ENCODE measurements around the gene DIPK1C. TPM values are rescaled to one million over a fixed set of nuclear protein-coding genes. Genes with fewer than 3 reads are reported as not detected.

The DIPK1C gene
- not detected in 2 replicates for total RNA-seq (2014; rRNA removed; shearing (Covaris generic))
- polyA plus RNA-seq (2016; fragmentation: Nextera tagmentation; extraction: Ambion mirVana): not detected in 2 replicates

- H3K9ac ChIP-seq: no peak within 1 kb of the TSS
- H3K9me3 ChIP-seq (ENCODE audit: low read depth): no peaks in the 10 kb centered on the region
- H3F3A ChIP-seq (ENCODE audit: insufficient read depth): no peaks in the 10 kb centered on the region
- no peak within 1 kb of the TSS for H2AFZ ChIP-seq
- H4K20me1 ChIP-seq (ENCODE audit: insufficient read depth): no peaks in the 10 kb centered on the region
- peak; percentile 24 for DNase-seq
- no peaks in the 10 kb centered on the region for H3K36me3 ChIP-seq (ENCODE audit: low read depth)
- no peak within 1 kb of the TSS for H3K4me2 ChIP-seq (ENCODE audit: unreplicated experiment)
- in situ Hi-C loops (cut with MboI): no loop called here
- H3K9me2 ChIP-seq (ENCODE audit: insufficient read depth): no peaks in the 10 kb centered on the region
- WGBS, 2 experiments (ENCODE audit: low coverage in 1 of 2, low lambda C conversion rate in 2 of 2, missing lambda C conversion rate in 2 of 2): 4% methylated on average over 5 to 44 of the region's 76 CpGs
- no peaks in the 10 kb centered on the region for H3K4me1 ChIP-seq (ENCODE audit: insufficient read depth)
- H3K79me2 ChIP-seq (ENCODE audit: insufficient read depth): no peaks in the 10 kb centered on the region
- TF ChIP-seq EZH2phosphoT487 (IDR thresholded peaks at IDR 0.05; ENCODE audit: insufficient read depth, low read depth): no peak
- peak; percentile 53 for TF ChIP-seq EZH2 (IDR thresholded peaks at IDR 0.05; ENCODE audit: insufficient read depth, poor library complexity, severe bottlenecking)
- no peak within 1 kb of the TSS for H3K4me3 ChIP-seq
- no peak within 1 kb of the TSS for H3K27ac ChIP-seq
- peaks cover 52% of the 10 kb centered on the region for H3K27me3 ChIP-seq (replicated peaks; ENCODE audit: insufficient read depth)
These were observed at the start of gene DIPK1C for GRCh38 chr18:74457043-74457724. DIPK1C (minus strand) TSS chr18:74457308; CDS start chr18:74457259, 49 bp downstream.

DNA sequence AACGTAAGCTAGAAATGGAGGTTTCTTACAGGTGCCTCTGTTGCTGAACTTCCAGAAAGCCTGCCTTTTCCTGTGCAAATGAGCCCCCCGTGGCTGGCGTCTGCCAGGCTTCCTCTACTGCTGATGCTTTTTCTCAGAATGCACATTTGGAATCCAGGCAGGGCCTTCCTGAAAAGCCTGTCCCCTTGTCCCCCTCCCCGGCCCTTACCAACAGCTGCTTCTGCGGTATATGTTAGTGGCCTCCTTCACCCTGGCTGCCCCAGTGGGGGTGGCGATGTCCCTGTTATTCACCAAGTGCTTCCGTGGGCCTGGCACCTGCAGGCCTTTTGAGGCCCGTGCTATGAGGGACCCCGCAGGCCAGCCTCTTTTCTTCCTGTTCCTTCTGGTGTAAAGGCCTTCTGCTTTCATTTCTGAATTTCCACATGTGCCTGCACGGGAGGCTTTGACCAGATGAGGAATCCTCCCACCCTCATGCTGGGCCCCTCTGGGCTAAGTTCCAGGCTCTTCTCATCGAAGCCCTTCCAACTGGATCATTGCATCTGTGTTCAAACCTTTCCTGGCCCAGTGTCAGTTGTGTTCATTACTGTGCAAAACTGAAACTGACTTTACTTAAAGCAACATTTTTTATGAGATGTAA lies 49.5 kb upstream of the DIPK1C start:
- no peaks in the 10 kb centered on the region for H3K27me3 ChIP-seq (replicated peaks; ENCODE audit: insufficient read depth)
- 68 to 70% methylated on average over 11 of the region's 11 CpGs for WGBS, 2 experiments (ENCODE audit: low coverage in 1 of 2, low lambda C conversion rate in 2 of 2, missing lambda C conversion rate in 2 of 2)
- DNase-seq: no peak
- in situ Hi-C loops (cut with MboI): no loop called here
- H2AFZ ChIP-seq: no peak overlapping the region
- no peak overlapping the region for H3K27ac ChIP-seq
- H4K20me1 ChIP-seq (ENCODE audit: insufficient read depth): no peaks in the 10 kb centered on the region
- no peak overlapping the region for H3K4me2 ChIP-seq (ENCODE audit: unreplicated experiment)
- no peaks in the 10 kb centered on the region for H3K4me1 ChIP-seq (ENCODE audit: insufficient read depth)
- H3K4me3 ChIP-seq: no peak overlapping the region
- H3K36me3 ChIP-seq (ENCODE audit: low read depth): peaks cover 9% of the 10 kb centered on the region
- no peaks in the 10 kb centered on the region for H3K9me2 ChIP-seq (ENCODE audit: insufficient read depth)
- H3K79me2 ChIP-seq (ENCODE audit: insufficient read depth): no peaks in the 10 kb centered on the region; the same call in 1 of the 2 replicates
- no peaks in the 10 kb centered on the region for H3K9me3 ChIP-seq (ENCODE audit: low read depth)
- no peak for TF ChIP-seq EZH2phosphoT487 (IDR thresholded peaks at IDR 0.05; ENCODE audit: insufficient read depth, low read depth)
- TF ChIP-seq EZH2 (IDR thresholded peaks at IDR 0.05; ENCODE audit: insufficient read depth, poor library complexity, severe bottlenecking): no peak
- H3F3A ChIP-seq (ENCODE audit: insufficient read depth): no peaks in the 10 kb centered on the region
- H3K9ac ChIP-seq: no peak overlapping the region

DNA sequence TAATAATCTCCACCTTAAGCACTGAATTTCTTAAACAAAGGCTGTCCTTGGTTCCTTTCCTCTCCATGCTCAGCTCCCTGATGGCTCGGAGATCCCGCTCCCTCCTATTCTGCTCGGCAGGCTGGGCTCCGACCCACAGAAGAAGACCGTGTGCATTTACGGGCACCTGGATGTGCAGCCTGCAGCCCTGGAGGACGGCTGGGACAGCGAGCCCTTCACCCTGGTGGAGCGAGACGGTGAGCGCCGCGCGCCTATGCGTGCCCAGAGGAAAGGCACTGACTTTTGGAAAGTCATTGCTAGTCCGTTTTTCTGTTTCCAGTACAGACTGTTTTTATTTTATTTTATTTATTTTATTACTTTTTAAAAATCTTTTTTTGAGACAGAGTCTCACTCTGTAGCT lies 48.7 kb upstream of the DIPK1C start:
- Histone ChIP-seq H3K27me3 (replicated peaks; ENCODE audit: insufficient read depth) (no peaks in the 10 kb centered on the region), H3K9me3 (ENCODE audit: low read depth) (no peaks in the 10 kb centered on the region), H3K79me2 (ENCODE audit: insufficient read depth) (no peaks in the 10 kb centered on the region; the same call in 1 of the 2 replicates), H4K20me1 (ENCODE audit: insufficient read depth) (no peaks in the 10 kb centered on the region), H3K9me2 (ENCODE audit: insufficient read depth) (no peaks in the 10 kb centered on the region), H3K9ac (no peak overlapping the region), H2AFZ (no peak overlapping the region), H3F3A (ENCODE audit: insufficient read depth) (no peaks in the 10 kb centered on the region), H3K4me2 (ENCODE audit: unreplicated experiment) (no peak overlapping the region), H3K27ac (no peak overlapping the region), H3K36me3 (ENCODE audit: low read depth) (peaks cover 9% of the 10 kb centered on the region), H3K4me1 (ENCODE audit: insufficient read depth) (no peaks in the 10 kb centered on the region), H3K4me3 (no peak overlapping the region)
- no peak for DNase-seq
- WGBS, 2 experiments (ENCODE audit: low coverage in 1 of 2, low lambda C conversion rate in 2 of 2, missing lambda C conversion rate in 2 of 2): 92 to 94% methylated on average over 16 of the region's 16 CpGs
- TF ChIP-seq EZH2phosphoT487 (IDR thresholded peaks at IDR 0.05; ENCODE audit: insufficient read depth, low read depth): no peak
- TF ChIP-seq EZH2 (IDR thresholded peaks at IDR 0.05; ENCODE audit: insufficient read depth, poor library complexity, severe bottlenecking): no peak
- in situ Hi-C loops (cut with MboI): no loop called here

DNA sequence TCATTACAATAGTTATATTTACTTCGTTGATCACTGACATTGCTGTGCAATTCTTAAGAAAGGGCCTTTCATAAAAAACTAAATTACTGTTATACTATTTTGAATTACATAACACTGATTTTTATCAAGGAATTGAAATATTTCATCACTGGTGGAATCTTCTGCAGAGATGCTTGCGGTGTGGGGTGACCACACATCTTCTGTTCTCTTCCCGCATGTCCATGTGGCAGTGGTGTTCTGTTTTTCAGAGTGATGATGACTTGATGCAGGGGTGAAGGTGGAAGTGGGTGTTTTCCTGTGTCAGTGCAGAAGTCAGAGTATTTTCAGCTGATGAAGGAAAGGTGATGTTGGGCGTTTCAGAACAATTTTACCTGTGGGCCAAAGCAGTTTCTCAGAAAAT lies 46.0 kb upstream of the DIPK1C start:
- H3K9ac ChIP-seq: no peak overlapping the region
- H3K4me1 ChIP-seq (ENCODE audit: insufficient read depth): peaks cover 12% of the 10 kb centered on the region; the same call in 1 of the 2 replicates
- H3K4me3 ChIP-seq: no peak overlapping the region
- H3K36me3 ChIP-seq (ENCODE audit: low read depth): peaks cover 9% of the 10 kb centered on the region; the same call in 1 of the 2 replicates
- H3K9me2 ChIP-seq (ENCODE audit: insufficient read depth): no peaks in the 10 kb centered on the region
- TF ChIP-seq EZH2 (IDR thresholded peaks at IDR 0.05; ENCODE audit: insufficient read depth, poor library complexity, severe bottlenecking) (no peak), EZH2phosphoT487 (IDR thresholded peaks at IDR 0.05; ENCODE audit: insufficient read depth, low read depth) (no peak)
- H3K4me2 ChIP-seq (ENCODE audit: unreplicated experiment): no peak overlapping the region
- H2AFZ ChIP-seq: no peak overlapping the region
- WGBS, 2 experiments (ENCODE audit: low coverage in 1 of 2, low lambda C conversion rate in 2 of 2, missing lambda C conversion rate in 2 of 2): 94 to 98% methylated on average over 4 of the region's 4 CpGs
- H3K79me2 ChIP-seq (ENCODE audit: insufficient read depth): peaks cover 21% of the 10 kb centered on the region
- H4K20me1 ChIP-seq (ENCODE audit: insufficient read depth): no peaks in the 10 kb centered on the region
- H3K27me3 ChIP-seq (replicated peaks; ENCODE audit: insufficient read depth): no peaks in the 10 kb centered on the region
- no peaks in the 10 kb centered on the region for H3K9me3 ChIP-seq (ENCODE audit: low read depth)
- in situ Hi-C loops (cut with MboI): no loop called here
- H3F3A ChIP-seq (ENCODE audit: insufficient read depth): no peaks in the 10 kb centered on the region
- no peak for DNase-seq
- H3K27ac ChIP-seq: no peak overlapping the region
